Measurements from ENCODE around the gene C3AR1. TPM values are rescaled to one million over a fixed set of nuclear protein-coding genes. Genes with fewer than 3 reads are reported as not detected.
"Not testable (repeated sequence)": the region's sequence is repeated elsewhere in the genome, so short reads cannot be mapped to it uniquely, and the experiment has no call there.

C3AR1 gene
- total and polyA plus RNA-seq, 2 experiments from 2014 or later = 1.2 to 5.9 TPM

- Histone ChIP-seq H4K20me1 (ENCODE audit: insufficient read depth, poor library complexity, severe bottlenecking) (no peaks in the 10 kb centered on the region), H3K4me1 (ENCODE audit: insufficient read depth) (peaks cover 2% of the 10 kb centered on the region), H3K4me2 (peak overlapping the region; percentile 95), H3K79me2 (no peaks in the 10 kb centered on the region), H3K36me3 (replicated peaks; ENCODE audit: insufficient read depth, low read depth) (no peaks in the 10 kb centered on the region), H3K27ac (no peak overlapping the region), H3K9me3 (ENCODE audit: low read depth) (no peaks in the 10 kb centered on the region), H3K4me3 (peak overlapping the region; percentile 23), H2AFZ (peak overlapping the region; percentile 71), H3K9me2 (replicated peaks; ENCODE audit: insufficient read depth) (no peaks in the 10 kb centered on the region), H3K27me3 (peaks cover 35% of the 10 kb centered on the region)
- whole genome bisulfite sequencing (ENCODE audit: low lambda C conversion rate, missing lambda C conversion rate) = 4% methylated on average over 58 of the region's 58 CpGs
- no peak for DNase-seq (ENCODE audit: low spot score)
- TF ChIP-seq, protein P1, sequence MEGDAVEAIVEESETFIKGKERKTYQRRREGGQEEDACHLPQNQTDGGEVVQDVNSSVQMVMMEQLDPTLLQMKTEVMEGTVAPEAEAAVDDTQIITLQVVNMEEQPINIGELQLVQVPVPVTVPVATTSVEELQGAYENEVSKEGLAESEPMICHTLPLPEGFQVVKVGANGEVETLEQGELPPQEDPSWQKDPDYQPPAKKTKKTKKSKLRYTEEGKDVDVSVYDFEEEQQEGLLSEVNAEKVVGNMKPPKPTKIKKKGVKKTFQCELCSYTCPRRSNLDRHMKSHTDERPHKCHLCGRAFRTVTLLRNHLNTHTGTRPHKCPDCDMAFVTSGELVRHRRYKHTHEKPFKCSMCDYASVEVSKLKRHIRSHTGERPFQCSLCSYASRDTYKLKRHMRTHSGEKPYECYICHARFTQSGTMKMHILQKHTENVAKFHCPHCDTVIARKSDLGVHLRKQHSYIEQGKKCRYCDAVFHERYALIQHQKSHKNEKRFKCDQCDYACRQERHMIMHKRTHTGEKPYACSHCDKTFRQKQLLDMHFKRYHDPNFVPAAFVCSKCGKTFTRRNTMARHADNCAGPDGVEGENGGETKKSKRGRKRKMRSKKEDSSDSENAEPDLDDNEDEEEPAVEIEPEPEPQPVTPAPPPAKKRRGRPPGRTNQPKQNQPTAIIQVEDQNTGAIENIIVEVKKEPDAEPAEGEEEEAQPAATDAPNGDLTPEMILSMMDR (IDR thresholded peaks at IDR 0.05; ENCODE audit: poor library complexity) = no peak
- TF ChIP-seq EZH2phosphoT487 (IDR thresholded peaks at IDR 0.05; ENCODE audit: low read depth, severe bottlenecking, unreplicated experiment) (peak; percentile 61), EZH2 (IDR thresholded peaks at IDR 0.05; ENCODE audit: borderline replicate concordance) (peak; percentile 95)
These were observed 47.2 kb downstream of the C3AR1 start for GRCh38 chr12:8018666-8019581.

GRCh38 chr12:8018213-8018612 lies 47.9 kb downstream of the C3AR1 start:
- not testable (repeated sequence) for H3K9me2 ChIP-seq (replicated peaks; ENCODE audit: insufficient read depth); H3K27ac ChIP-seq; H3K79me2 ChIP-seq; H2AFZ ChIP-seq; H3K4me1 ChIP-seq (ENCODE audit: insufficient read depth); H3K36me3 ChIP-seq (replicated peaks; ENCODE audit: insufficient read depth, low read depth); DNase-seq (ENCODE audit: low spot score); H3K9me3 ChIP-seq (ENCODE audit: low read depth); H4K20me1 ChIP-seq (ENCODE audit: insufficient read depth, poor library complexity, severe bottlenecking)
- H3K27me3 ChIP-seq = peaks cover 35% of the 10 kb centered on the region
- H3K4me3 ChIP-seq = peak overlapping the region; percentile 23
- 67% methylated on average over 16 of the region's 16 CpGs for WGBS (ENCODE audit: low lambda C conversion rate, missing lambda C conversion rate)
- peak overlapping the region; percentile 95 for H3K4me2 ChIP-seq

- peaks cover 27% of the 10 kb centered on the region for H3K27me3 ChIP-seq
- TF ChIP-seq EZH2phosphoT487 (IDR thresholded peaks at IDR 0.05; ENCODE audit: low read depth, severe bottlenecking, unreplicated experiment) (no peak), EZH2 (IDR thresholded peaks at IDR 0.05; ENCODE audit: borderline replicate concordance) (no peak)
- TF ChIP-seq, protein P1 (IDR thresholded peaks at IDR 0.05; ENCODE audit: poor library complexity) = no peak
- H3K4me1 ChIP-seq (ENCODE audit: insufficient read depth) = peaks cover 2% of the 10 kb centered on the region
These were observed 51.3 kb downstream of the C3AR1 start for GRCh38 chr12:8014836-8015235.

GRCh38 chr12:8012651-8013309 lies 53.4 kb downstream of the C3AR1 start:
- WGBS (ENCODE audit: low lambda C conversion rate, missing lambda C conversion rate) = 84% methylated on average over 7 of the region's 7 CpGs
- no peak overlapping the region for H3K4me2 ChIP-seq
- H4K20me1 ChIP-seq (ENCODE audit: insufficient read depth, poor library complexity, severe bottlenecking) = no peaks in the 10 kb centered on the region
- DNase-seq (ENCODE audit: low spot score) = no peak
- no peak overlapping the region for H2AFZ ChIP-seq
- no peaks in the 10 kb centered on the region for H3K9me3 ChIP-seq (ENCODE audit: low read depth)
- H3K79me2 ChIP-seq = no peaks in the 10 kb centered on the region
- H3K9me2 ChIP-seq (replicated peaks; ENCODE audit: insufficient read depth) = no peaks in the 10 kb centered on the region
- TF ChIP-seq EZH2phosphoT487 (IDR thresholded peaks at IDR 0.05; ENCODE audit: low read depth, severe bottlenecking, unreplicated experiment) (no peak), EZH2 (IDR thresholded peaks at IDR 0.05; ENCODE audit: borderline replicate concordance) (no peak)
- TF ChIP-seq, protein P1 (IDR thresholded peaks at IDR 0.05; ENCODE audit: poor library complexity) = no peak
- H3K27ac ChIP-seq = no peak overlapping the region
- H3K27me3 ChIP-seq = peaks cover 8% of the 10 kb centered on the region
- no peak overlapping the region for H3K4me3 ChIP-seq
- no peaks in the 10 kb centered on the region for H3K36me3 ChIP-seq (replicated peaks; ENCODE audit: insufficient read depth, low read depth)
- H3K4me1 ChIP-seq (ENCODE audit: insufficient read depth) = no peaks in the 10 kb centered on the region

More at GRCh38 chr12:8014836-8015235, 51.3 kb downstream of the C3AR1 start:
- no peak for DNase-seq (ENCODE audit: low spot score)
- no peak overlapping the region for H3K4me3 ChIP-seq
- H3K9me2 ChIP-seq (replicated peaks; ENCODE audit: insufficient read depth) = no peaks in the 10 kb centered on the region
- H4K20me1 ChIP-seq (ENCODE audit: insufficient read depth, poor library complexity, severe bottlenecking) = no peaks in the 10 kb centered on the region
- H2AFZ ChIP-seq = no peak overlapping the region
- H3K27ac ChIP-seq = no peak overlapping the region
- WGBS (ENCODE audit: low lambda C conversion rate, missing lambda C conversion rate) = 72% methylated on average over 18 of the region's 18 CpGs
- no peak overlapping the region for H3K4me2 ChIP-seq
- H3K9me3 ChIP-seq (ENCODE audit: low read depth) = no peaks in the 10 kb centered on the region
- H3K36me3 ChIP-seq (replicated peaks; ENCODE audit: insufficient read depth, low read depth) = no peaks in the 10 kb centered on the region
- H3K79me2 ChIP-seq = no peaks in the 10 kb centered on the region
